Keratinocyte (primary cell): ENCODE data around the gene DDR2. TPM values are rescaled to one million over a fixed set of nuclear protein-coding genes. Genes with fewer than 3 reads are reported as not detected.
A peak's percentile ranks its signal among the peaks of the same experiment; 100 is the strongest.

Source experiments
- DNase-seq: peaks from one replicate; pipeline ENCODE4 v3.0.0-alpha.2; 2011; ENCODE audit warnings: low read depth, missing footprints, low spot score
- FAIRE-seq: peaks from 2 replicates; lab custom pipeline; 2011; peaks lifted over from hg19 to GRCh38; lab: Jason Lieb, UNC
- H2AFZ ChIP-seq: 2 replicates; pipeline ENCODE4 v1.6.0; 2012; ENCODE audit warnings: low read length, control low read depth, inconsistent platforms; ENCODE audit not compliant: control insufficient read depth
- H3K27ac ChIP-seq: 2 replicates; pipeline ENCODE4 v1.5.1; 2011; ENCODE audit warnings: low read length; ENCODE audit not compliant: control insufficient read depth, insufficient read depth
- H3K27me3 ChIP-seq: 3 replicates; pipeline ENCODE4 v1.6.0; 2011; ENCODE audit warnings: low read length; ENCODE audit not compliant: control insufficient read depth, insufficient read depth; ENCODE audit errors: extremely low read depth
- H3K36me3 ChIP-seq, 2 experiments: 2 replicates in 1 of 2; 3 replicates in 1 of 2; pipeline ENCODE4 v1.5.1; 2011; ENCODE audit warnings: low read length in 2 of 2, mild to moderate bottlenecking in 1 of 2; ENCODE audit not compliant: control insufficient read depth in 2 of 2, insufficient read depth in 2 of 2; ENCODE audit errors: extremely low read depth in 1 of 2
- H3K4me1 ChIP-seq: 3 replicates; pipeline ENCODE4 v1.5.1; 2011; ENCODE audit warnings: low read length; ENCODE audit not compliant: control insufficient read depth, insufficient read depth; ENCODE audit errors: extremely low read depth
- H3K4me2 ChIP-seq: 3 replicates; pipeline ENCODE4 v1.6.0; 2011; ENCODE audit warnings: low read depth, low read length; ENCODE audit not compliant: control insufficient read depth, insufficient read depth; ENCODE audit errors: extremely low read depth
- H3K4me3 ChIP-seq, 3 experiments: fragments of 200-600 bp in 1 of 3; sonication (generic) in 1 of 3; 2 replicates in 2 of 3; 3 replicates in 1 of 3; pipeline ENCODE4 v1.5.1; 2011 to 2016; ENCODE audit warnings: low read length in 3 of 3, mild to moderate bottlenecking in 3 of 3, control low read depth in 2 of 3, inconsistent platforms in 1 of 3, low read depth in 1 of 3, mixed read lengths in 1 of 3, mixed run types in 1 of 3, moderate library complexity in 1 of 3; ENCODE audit not compliant: control insufficient read depth in 2 of 3, insufficient read depth in 2 of 3; ENCODE audit errors: extremely low read depth in 1 of 3
- H3K79me2 ChIP-seq: 2 replicates; pipeline ENCODE4 v1.6.0; 2012; ENCODE audit warnings: low read length; ENCODE audit not compliant: control insufficient read depth, insufficient read depth
- H3K9ac ChIP-seq: 3 replicates; pipeline ENCODE4 v1.6.0; 2011; ENCODE audit warnings: low read length; ENCODE audit not compliant: control insufficient read depth, insufficient read depth; ENCODE audit errors: extremely low read depth
- H3K9me1 ChIP-seq: 3 replicates; pipeline ENCODE4 v1.6.0; 2011; ENCODE audit warnings: low read length; ENCODE audit not compliant: control insufficient read depth, insufficient read depth; ENCODE audit errors: extremely low read depth
- H3K9me3 ChIP-seq: 2 replicates; pipeline ENCODE4 v1.5.1; 2012; ENCODE audit warnings: low read depth, low read length; ENCODE audit not compliant: control insufficient read depth
- H4K20me1 ChIP-seq: 3 replicates; pipeline ENCODE4 v1.6.0; 2011; ENCODE audit warnings: low read length; ENCODE audit not compliant: control insufficient read depth, insufficient read depth; ENCODE audit errors: extremely low read depth
- CTCF ChIP-seq, 3 experiments: IDR thresholded peaks in 1 of 3; conservative IDR thresholded peaks in 1 of 3; optimal IDR thresholded peaks in 1 of 3; 2 replicates in 2 of 3; 3 replicates in 1 of 3; pipeline versions ENCODE3 to v1.5.1; 2011; ENCODE audit warnings: low read length in 3 of 3, mild to moderate bottlenecking in 3 of 3, moderate library complexity in 2 of 3, control low read depth in 1 of 3, inconsistent platforms in 1 of 3; ENCODE audit not compliant: insufficient read depth in 2 of 3; ENCODE audit errors: extremely low read depth in 1 of 3
- EZH2 ChIP-seq: IDR thresholded peaks from one replicate; pipeline ENCODE4 v1.6.1; 2012; ENCODE audit warnings: inconsistent platforms, mild to moderate bottlenecking, low read length, moderate library complexity
- dilution Hi-C: fragments of 300-500 bp; cut with MboI; formaldehyde crosslinking; loops from one replicate; pipeline ENCODE4 v1.7.0; 2020; ENCODE audit warnings: low sequenced_read_pairs; ENCODE audit not compliant: extremely low pct_ligation_motif_present
- polyA plus RNA-seq, 5 experiments: library from polyadenylated mRNA; depleted of rRNA in 3 of 5; stranded (reverse) in 3 of 5; stranded (forward) in 1 of 5; unstranded in 1 of 5; fragments of >200 nt; gene quantifications; 1 replicate in 1 of 5; 2 replicates in 3 of 5; 3 replicates in 1 of 5; pipeline versions ENCODE4 v1.2.1 to v1.2.3, GENCODE V29; 2011 to 2012; ENCODE audit warnings: missing spikeins in 2 of 5, low read depth in 1 of 5, low replicate concordance in 1 of 5

Gene DDR2
- polyA plus RNA-seq, 1 donor (not counting 4 experiments of a cell fraction or from before 2014, with no cell fraction given): 0.39 TPM

GRCh38 chr1:162732094-162732493, 99.8 kb downstream of the DDR2 start:
- H3K9me1 ChIP-seq: no peaks in the 10 kb centered on the region
- H3K36me3 ChIP-seq: no peaks in the 10 kb centered on the region
- DNase-seq (no peak), FAIRE-seq (no peak)
- TF ChIP-seq CTCF (optimal IDR thresholded peaks at IDR 0.05 in 1 of 3, IDR thresholded peaks at IDR 0.05 in 1 of 3, conservative IDR thresholded peaks at IDR 0.05 in 1 of 3; ENCODE audit: extremely low read depth in 1 of 3, insufficient read depth in 2 of 3, low read length in 3 of 3): no peak
- TF ChIP-seq EZH2: no peak
- H2AFZ ChIP-seq: peak overlapping the region; percentile 39
- no peak overlapping the region for H3K27ac ChIP-seq
- H3K4me3 ChIP-seq: no peak overlapping the region
- H3K27me3 ChIP-seq: no peaks in the 10 kb centered on the region
- H3K4me1 ChIP-seq: peaks cover 10% of the 10 kb centered on the region
- no peak overlapping the region for H3K9ac ChIP-seq
- no peaks in the 10 kb centered on the region for H3K9me3 ChIP-seq
- no peak overlapping the region for H3K4me2 ChIP-seq
- H4K20me1 ChIP-seq: no peaks in the 10 kb centered on the region
- no peaks in the 10 kb centered on the region for H3K79me2 ChIP-seq
- dilution Hi-C loops: no loop called here

GRCh38 chr1:162732566-162733335, 100.5 kb downstream of the DDR2 start:
- no peak overlapping the region for H3K9ac ChIP-seq
- dilution Hi-C loops: no loop called here
- no peaks in the 10 kb centered on the region for H3K9me3 ChIP-seq
- H2AFZ ChIP-seq: peak overlapping the region; percentile 39
- H3K27me3 ChIP-seq: no peaks in the 10 kb centered on the region
- no peak overlapping the region for H3K4me3 ChIP-seq
- DNase-seq (no peak), FAIRE-seq (no peak)
- no peak for TF ChIP-seq CTCF (optimal IDR thresholded peaks at IDR 0.05 in 1 of 3, IDR thresholded peaks at IDR 0.05 in 1 of 3, conservative IDR thresholded peaks at IDR 0.05 in 1 of 3; ENCODE audit: extremely low read depth in 1 of 3, insufficient read depth in 2 of 3, low read length in 3 of 3)
- no peak for TF ChIP-seq EZH2
- no peak overlapping the region for H3K27ac ChIP-seq
- H3K36me3 ChIP-seq: no peaks in the 10 kb centered on the region
- H3K9me1 ChIP-seq: no peaks in the 10 kb centered on the region
- no peak overlapping the region for H3K4me2 ChIP-seq
- H4K20me1 ChIP-seq: no peaks in the 10 kb centered on the region
- H3K4me1 ChIP-seq: peaks cover 10% of the 10 kb centered on the region
- no peaks in the 10 kb centered on the region for H3K79me2 ChIP-seq
